ENCODE data around the gene EPHX1.
"Not testable (repeated sequence)": the region's sequence is repeated elsewhere in the genome, so short reads cannot be mapped to it uniquely, and the experiment has no call there.

Gene EPHX1

GRCh38 chr1:225881081-225881958 lies 71.4 kb downstream of the EPHX1 start:
- no peak for DNase-seq (ENCODE audit: low spot score)

- peak; percentile 48 for DNase-seq (ENCODE audit: low spot score)
Observed at GRCh38 chr1:225881959-225882693, 72.2 kb downstream of the EPHX1 start, which contains the start of gene TMEM63A. TMEM63A (minus strand) TSS chr1:225882380; CDS start chr1:225877580, 4,800 bp downstream.

GRCh38 chr1:225882694-225883615 lies 73.0 kb downstream of the EPHX1 start:
- DNase-seq (ENCODE audit: low spot score) = no peak

- DNase-seq (ENCODE audit: low spot score) = no peak
Observed at GRCh38 chr1:225883616-225884265, 73.8 kb downstream of the EPHX1 start.

GRCh38 chr1:225885336-225885735 lies 75.4 kb downstream of the EPHX1 start:
- DNase-seq (ENCODE audit: low spot score) = no peak

- DNase-seq (ENCODE audit: low spot score) = no peak
Observed at GRCh38 chr1:225886159-225887029, 76.5 kb downstream of the EPHX1 start.

- DNase-seq (ENCODE audit: low spot score) = no peak
Observed at GRCh38 chr1:225887030-225887314, 77.0 kb downstream of the EPHX1 start.

GRCh38 chr1:225887554-225888288 lies 77.8 kb downstream of the EPHX1 start:
- not testable (repeated sequence) for DNase-seq (ENCODE audit: low spot score)

- no peak for DNase-seq (ENCODE audit: low spot score)
Observed at GRCh38 chr1:225888289-225888897, 78.5 kb downstream of the EPHX1 start.

GRCh38 chr1:225888898-225889601 lies 79.1 kb downstream of the EPHX1 start, which contains the start of gene LEFTY1:
LEFTY1 (minus strand) TSS chr1:225889146; CDS start chr1:225889066, 80 bp downstream.
- DNase-seq (ENCODE audit: low spot score) = no peak

- no peak for DNase-seq (ENCODE audit: low spot score)
Observed at GRCh38 chr1:225889743-225890142, 79.8 kb downstream of the EPHX1 start.

- no peak for DNase-seq (ENCODE audit: low spot score)
Observed at GRCh38 chr1:225890346-225891228, 80.7 kb downstream of the EPHX1 start.

GRCh38 chr1:225891229-225891972 lies 81.5 kb downstream of the EPHX1 start:
- DNase-seq (ENCODE audit: low spot score) = no peak

GRCh38 chr1:225892307-225892706 lies 82.4 kb downstream of the EPHX1 start:
- no peak for DNase-seq (ENCODE audit: low spot score)

Data from cerebellar cortex (tissue), 1 donor.